K562 (cell line): ENCODE data around the gene EFHB. TPM values are rescaled to one million over a fixed set of nuclear protein-coding genes. Genes with fewer than 3 reads are reported as not detected.
A peak's percentile ranks its signal among the peaks of the same experiment; 100 is the strongest.

ENCODE experiments used
- ATAC-seq: fragments of 200-7000 bp; cut with Tn5 transposase; 3 replicates; pipeline ENCODE4 v1.9.1; 2020; ENCODE audit warnings: moderate library complexity
- BruUV-seq: library from RNA; stranded (reverse); fragments of 400-500 nt; replicated peaks from 2 replicates; lab custom pipeline; 2021; lab: Mats Ljungman, UMichigan
- CTCF ChIA-PET: fragments of 300-600 bp; formaldehyde crosslinking; extraction: SDS; loops from one replicate; lab custom pipeline; 2021; ENCODE audit warnings: low intra/inter-chr PET ratio; lab: Yijun Ruan, JAX
- POLR2A ChIA-PET: fragments of 300-600, 350-650 bp; sonication (Branson Sonifier 250); formaldehyde crosslinking; extraction: SDS; loops from one replicate; lab custom pipeline; 2021; ENCODE audit warnings: antibody characterized with exemption, inconsistent platforms; lab: Yijun Ruan, JAX
- DNase-seq, 4 experiments: peaks; one replicate each; pipeline versions ENCODE4 v3.0.0 to v3.0.0-alpha.2; 2011 to 2018; ENCODE audit warnings: low spot score in 3 of 4, mixed read lengths in 3 of 4; ENCODE audit errors: extremely low read depth in 1 of 4
- FAIRE-seq: peaks from 2 replicates; lab custom pipeline; 2011; peaks lifted over from hg19 to GRCh38; lab: Jason Lieb, UNC
- H2AFZ ChIP-seq: 2 replicates; pipeline ENCODE4 v1.6.0; 2011; ENCODE audit warnings: low read depth, low read length, control low read depth, inconsistent platforms
- H3K27ac ChIP-seq: fragments of 200-600 bp; 3 replicates; pipeline ENCODE4 v1.8.0; 2011; ENCODE audit warnings: low read depth, mild to moderate bottlenecking, control low read depth, inconsistent platforms, low read length, moderate library complexity, mixed read lengths; ENCODE audit errors: extremely low read depth
- H3K27me3 ChIP-seq, 2 experiments: fragments of 300-600 bp in 1 of 2; 2 replicates in 1 of 2; 3 replicates in 1 of 2; pipeline versions ENCODE4 v1.6.0 to v1.8.0; 2011; ENCODE audit warnings: inconsistent platforms in 2 of 2, low read length in 2 of 2, mild to moderate bottlenecking in 1 of 2, mixed read lengths in 1 of 2, moderate library complexity in 1 of 2; ENCODE audit not compliant: control insufficient read depth in 2 of 2, insufficient read depth in 2 of 2
- H3K36me3 ChIP-seq: fragments of 300-600 bp; 3 replicates; pipeline ENCODE4 v1.8.0; 2011; ENCODE audit warnings: mild to moderate bottlenecking, low read length, inconsistent platforms; ENCODE audit not compliant: control insufficient read depth, insufficient read depth
- H3K4me1 ChIP-seq, 2 experiments: fragments of 200-600 bp in 1 of 2; replicated peaks in 1 of 2; 2 replicates in 1 of 2; 3 replicates in 1 of 2; pipeline versions ENCODE4 v1.5.1 to v1.8.0; 2011; ENCODE audit warnings: inconsistent platforms in 2 of 2, low read length in 2 of 2, mild to moderate bottlenecking in 1 of 2, mixed read lengths in 1 of 2, moderate library complexity in 1 of 2; ENCODE audit not compliant: control insufficient read depth in 2 of 2, insufficient read depth in 2 of 2
- H3K4me2 ChIP-seq: 2 replicates; pipeline ENCODE4 v1.6.1; 2011; ENCODE audit warnings: low read length, control low read depth, inconsistent platforms, mixed read lengths; ENCODE audit not compliant: insufficient read depth
- H3K4me3 ChIP-seq: fragments of 200-600 bp; sonication (generic), shearing (Covaris generic); 2 replicates; pipeline ENCODE4 v1.5.1; 2016; ENCODE audit warnings: control low read depth, inconsistent platforms
- H3K79me2 ChIP-seq: fragments of 200-600 bp; 3 replicates; pipeline ENCODE4 v1.8.0; 2011; ENCODE audit warnings: low read length, inconsistent platforms; ENCODE audit not compliant: control insufficient read depth, insufficient read depth
- H3K9ac ChIP-seq, 2 experiments: 2 replicates each; pipeline versions ENCODE4 v1.6.0 to v1.6.1; 2011; ENCODE audit warnings: low read depth in 2 of 2, low read length in 2 of 2, control low read depth in 1 of 2, inconsistent platforms in 1 of 2, mild to moderate bottlenecking in 1 of 2, mixed read lengths in 1 of 2; ENCODE audit not compliant: insufficient read depth in 1 of 2
- H3K9me1 ChIP-seq: one replicate; pipeline ENCODE4 v1.6.0; 2011; ENCODE audit warnings: inconsistent platforms, mild to moderate bottlenecking, low read length, moderate library complexity; ENCODE audit not compliant: control insufficient read depth, insufficient read depth
- H3K9me3 ChIP-seq: replicated peaks from 2 replicates; pipeline ENCODE4 v1.5.1; 2011; ENCODE audit warnings: low read depth, low read length, inconsistent platforms; ENCODE audit not compliant: control insufficient read depth, insufficient read depth
- H4K20me1 ChIP-seq: replicated peaks from 2 replicates; pipeline ENCODE4 v1.6.1; 2011; ENCODE audit warnings: low read length, inconsistent platforms, mixed read lengths; ENCODE audit not compliant: control insufficient read depth, insufficient read depth
- C11orf30 ChIP-seq: fragments of 450-650 bp; IDR thresholded peaks from 2 replicates; pipeline ENCODE4 v1.6.1; 2016; ENCODE audit warnings: low read depth, mild to moderate bottlenecking
- FOXA1 ChIP-seq: fragments of 450-650 bp; IDR thresholded peaks from 2 replicates; pipeline ENCODE4 v1.6.1; 2016; ENCODE audit warnings: mild to moderate bottlenecking, borderline replicate concordance
- FOXJ2 ChIP-seq: fragments of 200-800 bp; sonication (Bioruptor generic); IDR thresholded peaks from 2 replicates; pipeline ENCODE4 v1.6.1; 2016; ENCODE audit warnings: missing genetic modification characterization, missing compliant biosample characterization
- MAFG ChIP-seq: fragments of 450-650 bp; conservative IDR thresholded peaks from 2 replicates; pipeline ENCODE4 v1.6.1; 2016; ENCODE audit warnings: missing genetic modification characterization, missing compliant biosample characterization
- PCBP1 ChIP-seq: fragments of 200-400 bp; formaldehyde crosslinking; IDR thresholded peaks from 2 replicates; pipeline ENCODE4 v1.6.1; 2018; ENCODE audit warnings: mild to moderate bottlenecking, low read depth, low read length; ENCODE audit not compliant: poor library complexity, severe bottlenecking
- RAD21 ChIP-seq, 2 experiments: fragments of 250-450 bp in 1 of 2; fragments of 450-650 bp in 1 of 2; sonication (Bioruptor Pico) in 1 of 2; formaldehyde crosslinking in 1 of 2; IDR thresholded peaks in 1 of 2; conservative IDR thresholded peaks in 1 of 2; 2 replicates each; pipeline versions ENCODE4 v1.4.0 to v1.8.0; 2020 to 2022; ENCODE audit warnings: mild to moderate bottlenecking in 2 of 2, moderate library complexity in 1 of 2
- RBM25 ChIP-seq: fragments of 200-400 bp; formaldehyde crosslinking; IDR thresholded peaks from 2 replicates; pipeline ENCODE4 v1.6.1; 2018; ENCODE audit warnings: low read length, low read depth, moderate library complexity; ENCODE audit not compliant: severe bottlenecking
- ZFP36 ChIP-seq: fragments of 150-350 bp; IDR thresholded peaks from 2 replicates; pipeline ENCODE4 v1.6.1; 2018; ENCODE audit warnings: low read length, low read depth; ENCODE audit not compliant: partially characterized antibody
- WGBS: fragments of 100-300 bp; shearing (Covaris generic); methylation state at CpG from one replicate; pipeline ENCODE4 v1.1.6; 2016; ENCODE audit warnings: low coverage, mixed read lengths; ENCODE audit not compliant: insufficient coverage; ENCODE audit errors: missing lambda C conversion rate; 5-methylcytosine and 5-hydroxymethylcytosine counted together
- in situ Hi-C: fragments of 300-500 bp; cut with MboI; formaldehyde crosslinking; loops from 4 replicates; pipeline ENCODE4 v1.15.0; 2018; ENCODE audit warnings: inconsistent platforms, mixed read lengths
- intact Hi-C: fragments of 100-400 bp; cut with micrococcal nuclease; formaldehyde crosslinking; loops from 2 replicates; pipeline ENCODE4 v1.14.2; 2022
- polyA plus RNA-seq, 8 experiments: library from polyadenylated mRNA; depleted of rRNA in 4 of 8; stranded (reverse) in 5 of 8; unstranded in 3 of 8; fragments of >200 nt; fragmentation: Nextera tagmentation in 2 of 8; fragmentation: Illumina TruSeq in 1 of 8; extraction: Ambion mirVana in 2 of 8; extraction: Trizol in 1 of 8; gene quantifications; 2 replicates each; pipeline versions ENCODE4 v1.2.1 to v1.2.3, GENCODE V29; 2011 to 2014; ENCODE audit warnings: inconsistent platforms in 1 of 8, missing spikeins in 1 of 8
- total RNA-seq, 7 experiments: library from RNA; depleted of rRNA in 6 of 7; stranded (reverse); fragments of >200 nt in 6 of 7; fragmentation: Illumina TruSeq in 2 of 7; extraction: Trizol in 2 of 7; gene quantifications; 2 replicates each; pipeline versions ENCODE4 v1.2.1 to v1.2.3, GENCODE V29; 2011 to 2021; ENCODE audit warnings: low replicate concordance in 1 of 7
- TF ChIP-seq, protein P1 (sequence below): fragments of 150-350 bp; conservative IDR thresholded peaks from 2 replicates; pipeline ENCODE4 v1.6.1; 2014; ENCODE audit warnings: low read length
- TF ChIP-seq, protein P2 (sequence below): fragments of 250-450 bp; sonication (Bioruptor Pico); IDR thresholded peaks from 2 replicates; pipeline ENCODE4 v1.8.0; 2022; ENCODE audit warnings: moderate library complexity, mild to moderate bottlenecking, inconsistent platforms

Gene EFHB
- total and polyA plus RNA-seq, 9 of the 15 experiments (the other 6 are each of a cell fraction or from before 2014, with no cell fraction given) = 1.5 to 4.0 (median 1.8) TPM

DNA sequence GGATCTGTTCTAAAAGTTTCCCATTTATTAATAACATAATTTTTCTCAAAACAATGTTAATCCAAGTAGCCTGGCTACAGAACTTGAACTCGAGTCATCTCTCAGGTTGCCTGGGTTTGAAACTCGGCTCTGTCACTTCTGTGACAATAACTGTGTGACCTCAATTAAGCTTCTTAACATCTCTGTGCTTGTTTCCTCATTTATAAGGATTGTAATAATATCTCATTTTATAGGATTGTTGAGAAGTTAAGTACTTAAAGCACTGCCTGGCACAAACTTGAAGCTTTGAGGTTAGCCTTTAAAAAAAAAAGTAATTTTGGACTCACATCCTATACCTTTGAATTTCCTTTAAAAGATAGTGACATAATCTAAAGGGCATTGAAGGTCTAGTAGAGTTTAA lies 16.3 kb upstream of the EFHB start:
- Histone ChIP-seq H3K9me1 (peaks cover 4% of the 10 kb centered on the region), H2AFZ (no peak overlapping the region), H3K9me3 (no peaks in the 10 kb centered on the region), H3K79me2 (peaks cover 95% of the 10 kb centered on the region), H3K4me2 (no peak overlapping the region), H3K27ac (no peak overlapping the region), H3K4me3 (no peak overlapping the region), H3K9ac (no peak overlapping the region), H3K27me3 (no peaks in the 10 kb centered on the region), H3K36me3 (peaks cover 49% of the 10 kb centered on the region), H3K4me1 (peaks cover 5 to 11% of the 10 kb centered on the region in 2 experiments; a peak in 4 of 5 replicates), H4K20me1 (peaks cover 12% of the 10 kb centered on the region; the same call in 1 of the 2 replicates)
- WGBS = 65% methylated on average over 2 of the region's 2 CpGs
- ATAC-seq (no peak), FAIRE-seq (no peak), DNase-seq (no peak)
- CTCF ChIA-PET = no interaction called here
- no TSS peak for BruUV-seq
- intact Hi-C loops = no loop called here
- in situ Hi-C loops = no loop called here
- POLR2A ChIA-PET = interaction anchor here (0.6 to 3.6 kb wide), 5 partner anchors 9 to 50 kb away, joined by 3 to 34 read pairs (median 3); no protein-coding TSS in a partner anchor
- TF ChIP-seq PCBP1 (no peak), RBM25 (peak; percentile 71), ZFP36 (peak; percentile 36)

DNA sequence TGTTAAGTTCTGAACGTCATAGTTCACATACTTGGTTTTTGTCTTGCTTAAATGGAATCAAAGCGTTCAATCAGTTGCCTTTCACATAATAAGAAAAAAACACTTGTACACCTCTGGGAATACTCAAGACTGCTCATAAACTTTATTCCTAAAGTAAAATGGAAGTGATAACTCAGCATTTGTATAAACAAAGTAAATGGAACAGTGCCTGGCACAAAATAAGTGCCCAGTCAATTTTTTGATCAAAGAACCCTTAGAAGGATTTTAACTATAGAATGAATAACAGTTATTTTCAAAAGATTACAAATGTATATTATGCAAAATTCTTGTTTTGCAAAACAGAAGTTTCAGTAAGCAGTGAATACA lies 14.2 kb upstream of the EFHB start:
- in situ Hi-C loops = loop anchor here (5.0 kb wide), 1 partner anchor 94 kb away; the partner anchor contains the start of gene KAT2B
- ATAC-seq = no peak
- intact Hi-C loops = loop anchor here (1.0 to 10.0 kb wide), 4 partner anchors 46 to 377 kb away; no protein-coding TSS in a partner anchor
- Histone ChIP-seq H2AFZ (no peak overlapping the region), H3K4me2 (peak overlapping the region; percentile 99), H3K27me3 (no peaks in the 10 kb centered on the region), H4K20me1 (peaks cover 12% of the 10 kb centered on the region; the same call in 1 of the 2 replicates), H3K9me1 (no peaks in the 10 kb centered on the region), H3K27ac (peak overlapping the region; percentile 98), H3K9ac (peak overlapping the region; percentile 91 to 99; a peak in 3 of 4 replicates), H3K4me1 (peaks cover 9 to 11% of the 10 kb centered on the region in 2 experiments; a peak in 4 of 5 replicates), H3K79me2 (peaks cover 75% of the 10 kb centered on the region), H3K4me3 (peak overlapping the region; percentile 91), H3K36me3 (peaks cover 29% of the 10 kb centered on the region), H3K9me3 (no peaks in the 10 kb centered on the region)
- no peak for FAIRE-seq
- POLR2A ChIA-PET = interaction anchor here (0.7 to 3.6 kb wide), 12 partner anchors 11 to 218 kb away, joined by 3 to 34 read pairs (median 4); no protein-coding TSS in a partner anchor
- DNase-seq = no peak
- CTCF ChIA-PET = no interaction called here
- WGBS = 0% methylated on average over 2 of the region's 2 CpGs
- BruUV-seq = no TSS peak
- TF ChIP-seq FOXJ2 (tag) (0 out of 2 replicates have a peak, but pooled peaks have one; percentile 31), C11orf30 (peak; percentile 59; the same call in 1 of the 2 replicates), FOXA1 (no peak), MAFG (tag) (peak; percentile 36; the same call in 1 of the 2 replicates), RAD21 (CRISPR knock-in tag; conservative IDR thresholded peaks at IDR 0.05 in 1 of 2, IDR thresholded peaks at IDR 0.05 in 1 of 2) (no peak; a peak in 1 of 4 replicates)
- TF ChIP-seq, protein P1, sequence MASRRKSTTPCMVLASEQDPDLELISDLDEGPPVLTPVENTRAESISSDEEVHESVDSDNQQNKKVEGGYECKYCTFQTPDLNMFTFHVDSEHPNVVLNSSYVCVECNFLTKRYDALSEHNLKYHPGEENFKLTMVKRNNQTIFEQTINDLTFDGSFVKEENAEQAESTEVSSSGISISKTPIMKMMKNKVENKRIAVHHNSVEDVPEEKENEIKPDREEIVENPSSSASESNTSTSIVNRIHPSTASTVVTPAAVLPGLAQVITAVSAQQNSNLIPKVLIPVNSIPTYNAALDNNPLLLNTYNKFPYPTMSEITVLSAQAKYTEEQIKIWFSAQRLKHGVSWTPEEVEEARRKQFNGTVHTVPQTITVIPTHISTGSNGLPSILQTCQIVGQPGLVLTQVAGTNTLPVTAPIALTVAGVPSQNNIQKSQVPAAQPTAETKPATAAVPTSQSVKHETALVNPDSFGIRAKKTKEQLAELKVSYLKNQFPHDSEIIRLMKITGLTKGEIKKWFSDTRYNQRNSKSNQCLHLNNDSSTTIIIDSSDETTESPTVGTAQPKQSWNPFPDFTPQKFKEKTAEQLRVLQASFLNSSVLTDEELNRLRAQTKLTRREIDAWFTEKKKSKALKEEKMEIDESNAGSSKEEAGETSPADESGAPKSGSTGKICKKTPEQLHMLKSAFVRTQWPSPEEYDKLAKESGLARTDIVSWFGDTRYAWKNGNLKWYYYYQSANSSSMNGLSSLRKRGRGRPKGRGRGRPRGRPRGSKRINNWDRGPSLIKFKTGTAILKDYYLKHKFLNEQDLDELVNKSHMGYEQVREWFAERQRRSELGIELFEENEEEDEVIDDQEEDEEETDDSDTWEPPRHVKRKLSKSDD = no peak
- TF ChIP-seq, protein P2, sequence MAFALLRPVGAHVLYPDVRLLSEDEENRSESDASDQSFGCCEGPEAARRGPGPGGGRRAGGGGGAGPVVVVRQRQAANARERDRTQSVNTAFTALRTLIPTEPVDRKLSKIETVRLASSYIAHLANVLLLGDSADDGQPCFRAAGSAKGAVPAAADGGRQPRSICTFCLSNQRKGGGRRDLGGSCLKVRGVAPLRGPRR (CRISPR knock-in tag) = no peak
